PC-9 (cell line): ENCODE measurements around the gene PLEKHA1. TPM values are rescaled to one million over a fixed set of nuclear protein-coding genes. Genes with fewer than 3 reads are reported as not detected.

Experiments
- BruUV-seq: library from RNA; stranded (reverse); fragments of 400-500 nt; replicated peaks from 2 replicates; lab custom pipeline; 2021; lab: Mats Ljungman, UMichigan
- CTCF ChIA-PET: fragments of 300-600 bp; sonication (Branson Sonifier 250); formaldehyde crosslinking; loops from one replicate; lab custom pipeline; 2022; ENCODE audit warnings: antibody characterized with exemption; lab: Charles Lee
- POLR2A ChIA-PET: fragments of 300-600 bp; sonication (Branson Sonifier 250); formaldehyde crosslinking; loops from one replicate; lab custom pipeline; 2022; ENCODE audit warnings: antibody characterized with exemption; ENCODE audit not compliant: unreplicated experiment; lab: Charles Lee
- DNase-seq, 2 experiments: peaks; one replicate each; pipeline versions ENCODE4 v3.0.0 to v3.0.0-alpha.2; 2015 to 2022; ENCODE audit warnings: mixed read lengths in 1 of 2
- H2AFZ ChIP-seq: fragments of 200-600 bp; sonication (generic); 2 replicates; pipeline ENCODE4 v1.8.1; 2017; ENCODE audit warnings: antibody characterized with exemption
- H3F3A ChIP-seq: fragments of 200-600 bp; sonication (generic); 2 replicates; pipeline ENCODE4 v1.8.1; 2017; ENCODE audit warnings: antibody characterized with exemption, mild to moderate bottlenecking, low read depth; ENCODE audit not compliant: insufficient read depth
- H3K27ac ChIP-seq: fragments of 200-600 bp; sonication (generic); 2 replicates; pipeline ENCODE4 v1.6.1; 2016; ENCODE audit warnings: mixed run types
- H3K27me3 ChIP-seq: fragments of 200-600 bp; sonication (generic); 2 replicates; pipeline ENCODE4 v1.6.1; 2016; ENCODE audit warnings: low read depth, mixed run types; ENCODE audit not compliant: insufficient read depth
- H3K36me3 ChIP-seq: fragments of 200-600 bp; sonication (generic); 2 replicates; pipeline ENCODE4 v1.6.1; 2016; ENCODE audit warnings: low read depth, mixed run types
- H3K4me1 ChIP-seq: fragments of 200-600 bp; sonication (generic); replicated peaks from 2 replicates; pipeline ENCODE4 v1.6.1; 2016; ENCODE audit warnings: mixed run types; ENCODE audit not compliant: insufficient read depth
- H3K4me2 ChIP-seq: fragments of 200-600 bp; sonication (generic); 2 replicates; pipeline ENCODE4 v1.6.1; 2017; ENCODE audit warnings: mixed run types
- H3K4me3 ChIP-seq: fragments of 200-600 bp; sonication (generic); 2 replicates; pipeline ENCODE4 v1.6.1; 2016; ENCODE audit warnings: mixed run types
- H3K79me2 ChIP-seq: fragments of 200-600 bp; sonication (generic); 2 replicates; pipeline ENCODE4 v1.6.1; 2017; ENCODE audit warnings: low read depth, mixed run types
- H3K9me2 ChIP-seq: fragments of 200-600 bp; sonication (generic); 2 replicates; pipeline ENCODE4 v1.8.1; 2017; ENCODE audit warnings: mild to moderate bottlenecking; ENCODE audit not compliant: insufficient read depth
- H3K9me3 ChIP-seq: fragments of 200-600 bp; sonication (generic); 2 replicates; pipeline ENCODE4 v1.8.1; 2016; ENCODE audit warnings: low read depth; ENCODE audit not compliant: insufficient read depth
- H4K20me1 ChIP-seq: fragments of 200-600 bp; sonication (generic); 2 replicates; pipeline ENCODE4 v1.8.1; 2017; ENCODE audit not compliant: insufficient read depth
- CTCF ChIP-seq: fragments of 200-600 bp; sonication (generic); conservative IDR thresholded peaks from 2 replicates; pipeline ENCODE4 v1.6.1; 2017; ENCODE audit warnings: mixed run types, antibody characterized with exemption, mild to moderate bottlenecking, moderate library complexity
- EZH2 ChIP-seq: fragments of 200-600 bp; sonication (generic); IDR thresholded peaks from 2 replicates; pipeline ENCODE4 v1.8.0; 2017; ENCODE audit warnings: antibody characterized with exemption, low read depth
- intact Hi-C: fragments of 100-400 bp; cut with micrococcal nuclease; formaldehyde crosslinking; loops from one replicate; pipeline ENCODE4 v1.10.0; 2022; ENCODE audit not compliant: unreplicated experiment
- total RNA-seq: library from RNA; stranded (reverse); gene quantifications from 2 replicates; pipeline ENCODE4 v1.2.3, GENCODE V29; 2021

Gene PLEKHA1
- total RNA-seq, 1 experiment from 2014 or later: 33.8 TPM

- H3K36me3 ChIP-seq: no peaks in the 10 kb centered on the region
- no peaks in the 10 kb centered on the region for H3K79me2 ChIP-seq
- no peak overlapping the region for H3K27ac ChIP-seq
- intact Hi-C loops: no loop called here
- no peaks in the 10 kb centered on the region for H3K9me3 ChIP-seq
- no peak overlapping the region for H3K4me3 ChIP-seq
- no peak overlapping the region for H2AFZ ChIP-seq
- H3K4me1 ChIP-seq: 0 out of 2 replicates have a peak, but pooled peaks cover 5% of the 10 kb centered on the region
- POLR2A ChIA-PET: no interaction called here
- CTCF ChIA-PET: no interaction called here
- no peak for DNase-seq
- no peaks in the 10 kb centered on the region for H3F3A ChIP-seq
- TF ChIP-seq CTCF (no peak), EZH2 (no peak)
- no peak overlapping the region for H3K4me2 ChIP-seq
- H4K20me1 ChIP-seq: no peaks in the 10 kb centered on the region
- BruUV-seq: no TSS peak
- no peaks in the 10 kb centered on the region for H3K9me2 ChIP-seq
- H3K27me3 ChIP-seq: no peaks in the 10 kb centered on the region
These were observed 98.6 kb downstream of the PLEKHA1 start for GRCh38 chr10:122473116-122473515.

GRCh38 chr10:122474131-122474818, 99.8 kb downstream of the PLEKHA1 start:
- Histone ChIP-seq H3K4me2 (no peak overlapping the region), H3K27ac (no peak overlapping the region), H3K9me3 (no peaks in the 10 kb centered on the region), H3K4me3 (no peak overlapping the region), H2AFZ (no peak overlapping the region), H3K4me1 (no peaks in the 10 kb centered on the region), H4K20me1 (no peaks in the 10 kb centered on the region), H3K27me3 (no peaks in the 10 kb centered on the region), H3K9me2 (no peaks in the 10 kb centered on the region), H3F3A (no peaks in the 10 kb centered on the region), H3K36me3 (no peaks in the 10 kb centered on the region), H3K79me2 (no peaks in the 10 kb centered on the region)
- DNase-seq: no peak
- CTCF ChIA-PET: no interaction called here
- intact Hi-C loops: no loop called here
- POLR2A ChIA-PET: no interaction called here
- TF ChIP-seq CTCF: no peak
- no peak for TF ChIP-seq EZH2
- no TSS peak for BruUV-seq

- H3K9me2 ChIP-seq: no peaks in the 10 kb centered on the region
- no peak for DNase-seq
- H3K4me1 ChIP-seq: no peaks in the 10 kb centered on the region
- no peaks in the 10 kb centered on the region for H3K27me3 ChIP-seq
- BruUV-seq: no TSS peak
- intact Hi-C loops: no loop called here
- TF ChIP-seq CTCF (no peak), EZH2 (no peak)
- ChIA-PET CTCF (no interaction called here), POLR2A (no interaction called here)
- H4K20me1 ChIP-seq: no peaks in the 10 kb centered on the region
- H3K36me3 ChIP-seq: no peaks in the 10 kb centered on the region
- H3F3A ChIP-seq: no peaks in the 10 kb centered on the region
- H3K4me2 ChIP-seq: no peak overlapping the region
- no peak overlapping the region for H3K27ac ChIP-seq
- H2AFZ ChIP-seq: no peak overlapping the region
- no peaks in the 10 kb centered on the region for H3K9me3 ChIP-seq
- no peaks in the 10 kb centered on the region for H3K79me2 ChIP-seq
- H3K4me3 ChIP-seq: no peak overlapping the region
These were observed 100.6 kb downstream of the PLEKHA1 start for GRCh38 chr10:122475100-122475499.
